Fibroblast of skin of back (primary cell): ENCODE measurements around the gene ST6GALNAC3.
A peak's percentile ranks its signal among the peaks of the same experiment; 100 is the strongest.

Experiments
- DNase-seq: peaks from one replicate; pipeline ENCODE4 v3.0.0-alpha.2; 2013

ST6GALNAC3 gene

GRCh38 chr1:76145332-76145731 lies 70.8 kb downstream of the ST6GALNAC3 start:
- no peak for DNase-seq

GRCh38 chr1:76146184-76146583 lies 71.6 kb downstream of the ST6GALNAC3 start:
- DNase-seq: no peak

- DNase-seq: no peak
Observed at GRCh38 chr1:76147917-76148316, 73.4 kb downstream of the ST6GALNAC3 start.

DNA sequence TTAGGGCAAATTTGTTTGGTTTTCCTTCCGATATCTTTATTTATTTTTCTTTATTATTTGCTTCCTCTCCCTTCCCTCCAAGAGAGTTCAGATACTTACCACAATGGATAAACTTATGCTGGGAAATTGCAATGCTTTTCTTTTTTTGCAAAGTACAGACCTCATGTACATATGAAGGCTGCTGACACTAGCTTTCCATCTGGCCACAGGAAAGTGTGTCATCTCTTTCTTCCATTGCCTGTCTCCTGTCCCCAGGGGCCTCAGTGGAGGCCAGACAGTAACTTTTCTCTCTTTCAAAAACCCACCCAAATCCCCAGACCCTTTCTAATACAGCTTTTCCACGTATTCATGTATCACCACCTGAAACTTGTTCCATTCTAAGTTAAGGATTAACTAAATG lies 73.9 kb downstream of the ST6GALNAC3 start:
- DNase-seq: no peak

DNA sequence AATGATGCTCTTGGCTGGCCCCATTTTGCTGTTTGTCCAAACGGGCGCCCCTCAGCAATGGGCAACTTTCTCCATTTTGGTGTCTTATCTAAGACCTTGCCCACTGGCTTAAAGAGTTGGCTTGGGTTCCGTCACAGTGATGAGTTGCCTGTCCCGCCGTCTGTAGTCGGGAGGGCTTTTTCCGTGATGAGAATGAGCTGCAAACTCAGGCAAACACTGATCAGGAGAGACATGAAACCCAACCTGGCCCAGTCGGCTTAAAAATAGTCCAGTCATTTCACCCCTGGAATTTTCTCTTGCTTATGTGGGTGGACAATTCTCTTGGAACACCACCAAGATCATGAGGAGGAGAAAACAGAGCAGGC lies 79.3 kb downstream of the ST6GALNAC3 start:
- no peak for DNase-seq

DNA sequence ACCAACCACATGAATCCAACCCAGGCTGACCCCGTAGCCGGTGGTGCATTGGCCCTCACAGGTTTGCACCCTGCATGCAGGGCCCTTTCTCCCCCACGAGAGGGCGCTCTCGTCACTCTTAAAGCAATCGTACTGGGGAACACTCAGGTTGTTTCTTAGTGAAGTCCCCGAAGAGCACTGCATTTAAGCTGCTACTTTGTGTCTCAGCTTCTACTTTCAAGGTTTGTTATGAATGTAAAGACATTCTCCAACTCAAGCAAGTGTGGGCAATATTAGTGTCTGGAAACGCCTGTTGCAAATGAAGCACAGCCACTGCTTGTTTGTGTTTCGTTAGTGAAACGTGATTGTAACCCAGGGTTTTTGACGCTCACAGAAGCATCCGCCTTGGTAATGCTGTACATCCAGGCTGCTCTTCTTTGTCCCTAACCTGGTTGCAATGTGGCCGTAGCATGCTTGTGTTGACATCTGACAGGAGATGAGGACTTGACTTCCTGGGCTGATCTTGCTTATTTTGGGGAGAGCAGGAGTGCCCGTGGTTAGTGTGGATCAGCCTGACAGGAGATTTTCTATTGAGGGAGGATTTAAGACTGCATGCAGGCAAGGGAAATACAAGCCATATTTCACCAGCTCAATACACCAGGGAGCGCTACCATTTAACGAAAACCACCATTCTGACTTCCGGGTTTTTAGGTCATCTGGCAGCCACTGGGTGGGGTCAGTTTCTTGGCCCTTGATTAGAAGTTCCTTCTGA lies 79.8 kb downstream of the ST6GALNAC3 start:
- peak; percentile 67 for DNase-seq

DNA sequence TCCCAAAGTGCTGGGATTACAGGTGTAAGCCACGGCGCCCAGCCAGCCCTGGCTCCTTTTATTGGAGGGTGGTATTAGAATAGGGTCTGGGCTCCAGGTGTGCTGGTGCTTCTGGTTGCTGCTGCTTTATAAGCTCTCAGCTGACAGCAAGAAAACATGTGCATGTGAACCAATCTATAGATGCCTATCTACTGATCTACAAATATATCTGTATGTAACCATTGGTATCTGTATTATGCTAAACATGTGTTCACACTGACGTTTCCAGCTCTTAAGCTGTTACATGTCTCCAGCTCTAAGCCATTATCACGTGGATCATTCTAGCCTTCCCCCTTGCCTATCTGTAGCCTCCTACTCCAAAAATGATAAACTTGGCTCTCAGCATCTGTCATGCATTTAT lies 82.4 kb downstream of the ST6GALNAC3 start:
- DNase-seq: no peak

- no peak for DNase-seq
Observed at GRCh38 chr1:76158126-76158525, 83.6 kb downstream of the ST6GALNAC3 start.

GRCh38 chr1:76160225-76160624 lies 85.7 kb downstream of the ST6GALNAC3 start:
- DNase-seq: no peak

DNA sequence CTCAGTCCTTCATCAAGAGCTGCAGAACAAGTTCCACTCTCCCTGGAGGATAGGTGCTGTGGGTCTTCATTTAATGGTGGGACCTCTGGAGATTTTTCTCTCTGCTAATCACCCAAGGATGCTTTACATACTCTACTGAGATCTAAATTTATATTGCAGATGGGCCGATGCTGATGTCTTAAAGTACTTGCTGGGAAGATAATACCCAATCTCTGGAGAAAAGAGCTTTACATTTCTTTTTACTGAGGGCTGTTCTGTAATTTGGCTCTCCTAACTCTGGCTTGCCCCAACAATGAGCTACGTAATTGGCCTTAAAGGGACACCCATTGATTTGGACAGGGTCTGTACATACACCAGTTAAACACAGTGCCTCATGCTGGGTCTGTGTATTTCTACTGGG lies 86.9 kb downstream of the ST6GALNAC3 start:
- no peak for DNase-seq

- DNase-seq: no peak
Observed at GRCh38 chr1:76162254-76162653, 87.7 kb downstream of the ST6GALNAC3 start.

DNA sequence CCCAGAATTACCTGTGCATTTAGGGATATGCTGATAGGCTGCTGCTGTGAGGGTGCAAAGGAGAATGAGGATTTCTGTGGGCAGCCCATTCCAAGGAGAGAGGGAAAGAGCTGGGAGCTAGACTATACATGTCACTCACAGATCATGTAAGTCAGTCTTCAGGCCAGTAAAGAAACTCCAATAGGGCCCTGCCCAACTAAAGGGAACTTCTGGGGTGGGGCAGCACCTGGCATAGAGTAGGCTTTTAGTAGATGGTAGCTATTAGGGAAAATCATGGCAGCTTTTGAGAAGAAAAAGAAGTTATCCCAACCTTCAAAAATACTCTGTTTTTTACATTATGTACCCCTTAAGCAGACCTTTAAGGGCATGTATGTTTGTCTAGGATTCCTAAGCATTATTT lies 89.6 kb downstream of the ST6GALNAC3 start:
- no peak for DNase-seq

- DNase-seq: no peak
Observed at GRCh38 chr1:76170084-76170483, 95.5 kb downstream of the ST6GALNAC3 start.

DNA sequence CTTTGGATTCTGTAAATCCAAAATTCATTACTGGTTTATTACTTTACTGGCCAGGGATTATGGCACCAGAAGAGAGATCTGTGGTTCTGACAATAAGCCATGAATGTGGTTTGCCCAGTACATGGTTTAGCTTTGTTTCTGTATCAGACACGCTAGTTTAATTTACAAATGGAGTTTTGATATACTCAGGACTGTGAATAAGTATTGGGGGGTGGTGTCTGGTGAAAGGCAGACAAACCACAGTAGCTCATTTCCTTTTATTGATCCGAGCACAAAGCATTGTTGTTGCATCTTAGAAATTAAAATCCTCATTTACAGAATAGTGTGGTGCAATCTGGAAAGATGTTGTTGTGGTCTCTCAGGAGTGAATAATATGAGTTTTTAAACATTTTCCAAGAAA lies 96.0 kb downstream of the ST6GALNAC3 start:
- DNase-seq: no peak

GRCh38 chr1:76176000-76176399 lies 101.5 kb downstream of the ST6GALNAC3 start:
- DNase-seq: peak; percentile 15

GRCh38 chr1:76177615-76178014 lies 103.1 kb downstream of the ST6GALNAC3 start:
- DNase-seq: no peak

DNA sequence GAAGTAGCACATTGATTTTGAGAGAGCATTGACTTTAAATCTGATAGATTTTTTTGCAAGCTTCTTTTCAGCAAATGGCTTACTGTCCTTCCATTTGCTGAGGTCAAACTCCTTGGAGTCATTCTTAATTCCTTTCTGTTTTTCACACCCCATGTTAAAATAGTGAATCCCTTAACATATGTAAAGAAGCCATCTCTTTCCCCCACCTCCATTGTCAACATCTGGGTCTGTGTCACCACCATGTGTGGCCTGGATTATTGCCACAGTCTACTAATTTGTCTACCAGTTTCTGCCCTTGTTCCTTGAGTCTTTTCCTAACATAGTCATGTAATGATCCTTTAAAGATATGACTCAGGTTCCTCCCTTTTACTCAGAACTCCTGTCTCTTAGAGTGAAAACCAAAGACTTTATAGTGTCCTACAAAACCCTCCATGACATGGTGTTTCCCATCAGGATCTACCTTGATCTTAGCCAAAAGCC lies 104.7 kb downstream of the ST6GALNAC3 start:
- DNase-seq: peak; percentile 30

GRCh38 chr1:76185207-76185606 lies 110.7 kb downstream of the ST6GALNAC3 start:
- DNase-seq: no peak

DNA sequence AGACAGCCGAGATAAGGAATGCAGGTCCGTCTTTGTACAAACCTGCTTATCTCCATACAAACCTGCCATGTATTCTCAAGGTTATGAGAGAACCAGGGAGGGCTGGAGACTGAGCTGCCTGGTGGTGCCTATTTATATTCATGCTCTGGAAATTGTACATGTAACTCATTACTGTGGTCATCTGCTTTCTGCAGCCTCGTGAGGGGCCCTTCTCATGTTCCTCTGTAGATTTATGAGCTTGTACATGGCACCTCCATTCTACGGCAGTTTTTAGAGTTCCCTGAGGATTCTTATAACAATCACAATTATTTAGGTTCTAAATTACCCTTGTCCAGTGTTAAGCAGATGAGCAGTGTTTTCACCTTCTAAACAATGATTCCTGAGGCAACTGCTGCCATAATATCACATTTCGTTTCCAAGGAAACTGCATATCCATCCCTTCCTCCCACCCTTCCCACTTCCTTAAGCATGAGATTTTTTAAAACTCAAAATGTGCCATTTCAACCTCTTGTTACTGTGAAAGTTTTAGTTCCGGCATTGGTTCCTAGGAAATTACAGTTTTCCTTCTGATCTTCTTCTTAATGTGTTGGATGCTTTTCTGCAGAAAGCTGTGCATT lies 112.1 kb downstream of the ST6GALNAC3 start:
- no peak for DNase-seq

DNA sequence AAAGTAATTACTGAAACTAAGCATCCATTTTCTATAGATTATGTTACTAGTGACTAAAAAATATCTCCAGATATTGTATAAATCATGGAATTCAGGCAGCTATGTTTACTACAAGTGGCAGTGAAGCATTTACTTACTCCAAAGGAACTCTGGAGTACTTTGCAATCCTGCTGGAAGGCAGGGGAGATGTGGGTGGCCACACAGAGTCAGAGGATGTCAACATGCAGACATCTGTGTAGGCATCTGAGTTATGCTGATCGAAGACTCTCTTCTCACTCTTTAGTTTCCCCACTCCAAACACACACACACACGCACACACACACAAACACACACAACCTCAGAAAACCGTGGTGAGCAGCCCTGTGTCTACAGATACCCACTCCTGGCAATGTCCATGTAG lies 112.9 kb downstream of the ST6GALNAC3 start:
- no peak for DNase-seq

DNA sequence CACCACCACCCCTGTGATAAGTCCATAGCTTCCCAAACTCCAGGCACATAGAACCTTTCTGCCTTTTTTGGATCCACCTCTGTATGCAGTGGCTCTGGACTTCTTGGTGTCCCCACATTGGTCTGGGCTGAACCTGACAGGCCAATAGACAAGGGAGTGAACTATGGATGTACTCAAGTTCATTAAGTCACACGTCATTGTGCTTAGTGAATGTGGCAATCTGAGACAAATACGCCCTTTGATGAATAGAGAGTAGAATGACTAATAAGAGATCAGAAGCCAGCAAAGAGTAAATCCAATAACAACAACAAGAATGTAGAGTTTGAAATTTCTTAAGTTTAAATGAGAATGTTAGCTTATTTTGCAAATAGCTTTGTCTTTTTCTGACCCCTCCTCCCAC lies 114.8 kb downstream of the ST6GALNAC3 start:
- no peak for DNase-seq

GRCh38 chr1:76190749-76191424 lies 116.3 kb downstream of the ST6GALNAC3 start:
- DNase-seq: no peak

- DNase-seq: no peak
Observed at GRCh38 chr1:76191561-76191960, 117.0 kb downstream of the ST6GALNAC3 start.

- DNase-seq: no peak
Observed at GRCh38 chr1:76198452-76198851, 123.9 kb downstream of the ST6GALNAC3 start.
